ENCODE results near the gene SYNM.

Gene SYNM

DNA sequence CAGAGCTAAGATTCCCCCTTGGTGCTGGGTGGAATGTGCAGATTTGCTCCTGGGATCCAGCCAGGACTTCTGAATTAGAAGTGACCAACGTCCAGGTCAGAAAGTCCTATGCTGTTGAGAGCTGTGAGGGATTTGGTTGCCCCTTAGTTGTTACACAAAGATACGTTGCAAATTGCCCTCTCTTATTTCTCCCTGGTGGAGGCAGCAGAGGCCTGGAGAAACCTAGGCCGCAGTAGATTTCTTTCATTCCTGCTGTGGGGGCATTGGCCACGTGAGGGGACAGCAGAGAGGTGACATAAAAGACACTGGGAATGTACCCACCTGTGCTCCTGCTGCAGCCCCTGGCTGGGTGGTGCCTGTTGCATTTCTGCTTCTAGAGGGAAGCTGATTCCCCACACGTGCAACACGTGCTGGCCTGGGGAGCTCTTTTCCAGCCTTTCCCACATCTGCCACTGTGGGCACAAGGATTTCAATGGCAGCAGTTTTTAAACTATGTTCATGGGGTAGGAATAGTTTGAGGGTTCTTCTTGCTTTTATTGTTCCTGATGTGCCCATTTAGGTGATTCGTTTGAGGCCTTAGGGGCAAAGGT is 65.7 kb downstream of the SYNM start:
- no peak for DNase-seq
- H3K4me1 Mint-ChIP-seq: no peaks in the 10 kb centered on the region
- no peaks in the 10 kb centered on the region for H3K9me3 Mint-ChIP-seq
- no peak overlapping the region for H3K27ac Mint-ChIP-seq
- no peak overlapping the region for H3K4me3 Mint-ChIP-seq
- H3K27me3 Mint-ChIP-seq: no peaks in the 10 kb centered on the region
- ATAC-seq: no peak

GRCh38 chr15:99172171-99172570 is 67.3 kb downstream of the SYNM start:
- Mint-ChIP-seq H3K27ac (no peak overlapping the region), H3K4me3 (no peak overlapping the region), H3K9me3 (no peaks in the 10 kb centered on the region), H3K4me1 (no peaks in the 10 kb centered on the region), H3K27me3 (no peaks in the 10 kb centered on the region)
- ATAC-seq (no peak), DNase-seq (no peak)

DNA sequence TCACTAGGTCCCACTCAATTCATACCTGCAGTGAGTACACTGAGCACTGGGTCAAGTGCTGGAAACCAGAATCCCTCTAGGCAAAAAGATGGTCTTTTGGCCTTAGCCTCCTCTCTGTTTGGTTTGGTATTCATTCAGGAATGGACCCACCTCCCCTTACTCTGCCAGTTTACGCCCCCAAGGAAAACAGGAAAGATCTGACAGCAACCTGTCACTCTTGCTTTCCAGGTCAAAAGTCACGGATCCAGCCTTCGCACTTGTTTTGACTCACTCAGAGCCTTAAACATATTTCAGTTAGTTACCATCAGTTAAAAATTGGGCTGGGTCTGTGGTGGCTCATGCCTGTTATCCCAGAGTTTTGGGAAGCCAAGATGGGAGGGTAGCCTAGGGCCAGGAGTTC is 68.1 kb downstream of the SYNM start:
- Mint-ChIP-seq H3K27me3 (no peaks in the 10 kb centered on the region), H3K4me3 (no peak overlapping the region), H3K27ac (no peak overlapping the region), H3K4me1 (no peaks in the 10 kb centered on the region), H3K9me3 (no peaks in the 10 kb centered on the region)
- ATAC-seq (no peak), DNase-seq (no peak)

- no peak for DNase-seq
- no peaks in the 10 kb centered on the region for H3K9me3 Mint-ChIP-seq
Observed at GRCh38 chr15:99174567-99175395, 69.9 kb downstream of the SYNM start.

DNA sequence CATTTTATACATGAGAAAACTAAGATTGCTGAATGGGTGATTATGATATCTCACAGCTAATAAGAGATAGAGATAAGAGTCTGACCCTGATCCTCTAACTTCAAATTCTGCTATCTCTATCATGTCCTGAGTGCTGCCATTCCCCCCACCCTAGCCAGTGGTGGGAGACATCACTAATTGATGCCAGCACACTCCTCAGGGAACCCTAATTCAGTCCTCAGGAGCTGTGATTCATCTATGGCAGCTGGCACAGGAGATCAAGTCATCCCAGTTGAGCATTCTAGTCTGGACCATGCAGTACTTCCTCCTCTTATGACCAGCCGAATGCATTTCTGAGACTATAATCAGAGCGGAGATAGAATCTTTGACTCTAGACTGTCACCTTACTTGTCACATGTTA is 71.9 kb downstream of the SYNM start:
- DNase-seq: no peak
- no peak for ATAC-seq
- Mint-ChIP-seq H3K4me1 (no peaks in the 10 kb centered on the region), H3K27me3 (no peaks in the 10 kb centered on the region), H3K4me3 (no peak overlapping the region), H3K27ac (no peak overlapping the region), H3K9me3 (no peaks in the 10 kb centered on the region)

More at GRCh38 chr15:99174567-99175395, 69.9 kb downstream of the SYNM start:
- no peak for ATAC-seq
- Mint-ChIP-seq H3K27ac (peak overlapping the region in 1 of 2 donors; percentile 54), H3K27me3 (no peaks in the 10 kb centered on the region), H3K4me3 (no peak overlapping the region), H3K4me1 (no peaks in the 10 kb centered on the region)

GRCh38 chr15:99177679-99178078 is 72.8 kb downstream of the SYNM start:
- Mint-ChIP-seq H3K4me3 (no peak overlapping the region), H3K9me3 (no peaks in the 10 kb centered on the region), H3K27ac (no peak overlapping the region), H3K27me3 (no peaks in the 10 kb centered on the region), H3K4me1 (no peaks in the 10 kb centered on the region)
- DNase-seq (no peak), ATAC-seq (no peak)

GRCh38 chr15:99180086-99180963 is 75.4 kb downstream of the SYNM start:
- no peak for DNase-seq
- Mint-ChIP-seq H3K9me3 (no peaks in the 10 kb centered on the region), H3K27ac (no peak overlapping the region), H3K27me3 (no peaks in the 10 kb centered on the region), H3K4me1 (no peaks in the 10 kb centered on the region), H3K4me3 (no peak overlapping the region)
- ATAC-seq: no peak

DNA sequence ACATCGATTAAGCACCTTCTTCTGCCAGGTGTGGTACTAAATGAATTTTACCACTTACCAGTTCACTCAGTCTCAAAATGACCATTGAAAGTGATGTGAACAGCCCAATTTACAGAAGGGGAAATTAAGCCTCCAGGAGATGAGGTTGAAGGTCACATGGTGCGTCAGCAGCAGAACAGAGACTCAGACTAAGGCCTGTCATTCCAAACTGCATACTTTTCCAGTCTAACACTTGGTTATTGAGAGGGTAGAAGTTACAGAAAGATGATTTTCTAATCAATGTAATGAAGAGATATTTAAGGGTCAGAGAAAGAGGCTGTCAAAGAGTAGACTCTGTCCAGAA is 76.1 kb downstream of the SYNM start:
- no peaks in the 10 kb centered on the region for H3K27me3 Mint-ChIP-seq
- H3K9me3 Mint-ChIP-seq: no peaks in the 10 kb centered on the region
- DNase-seq (no peak), ATAC-seq (no peak)
- H3K4me3 Mint-ChIP-seq: no peak overlapping the region
- H3K27ac Mint-ChIP-seq: no peak overlapping the region
- no peaks in the 10 kb centered on the region for H3K4me1 Mint-ChIP-seq

DNA sequence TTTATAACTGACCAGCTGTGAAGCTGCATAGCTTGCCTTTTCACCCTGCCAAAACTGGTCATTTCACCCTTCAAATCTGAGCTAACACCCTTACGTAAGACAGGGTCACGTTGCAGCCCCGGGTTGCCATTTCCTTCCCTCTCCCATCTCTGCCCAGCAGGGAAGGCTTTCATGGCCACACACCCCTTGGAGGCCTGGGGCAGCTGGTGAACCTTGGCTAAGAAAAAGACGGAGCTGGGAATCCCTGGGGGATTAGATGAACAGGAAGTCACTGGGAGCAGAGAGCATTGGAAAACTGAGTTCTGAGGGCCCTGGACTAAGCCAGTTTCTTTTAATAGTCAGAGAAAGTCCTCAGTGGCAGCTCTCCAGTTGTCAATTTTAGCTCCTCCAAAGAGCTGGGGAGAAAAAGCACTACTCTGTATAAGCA is 76.7 kb downstream of the SYNM start:
- Mint-ChIP-seq H3K27me3 (no peaks in the 10 kb centered on the region), H3K27ac (no peak overlapping the region), H3K9me3 (no peaks in the 10 kb centered on the region), H3K4me1 (no peaks in the 10 kb centered on the region), H3K4me3 (no peak overlapping the region)
- ATAC-seq (no peak), DNase-seq (no peak)

DNA sequence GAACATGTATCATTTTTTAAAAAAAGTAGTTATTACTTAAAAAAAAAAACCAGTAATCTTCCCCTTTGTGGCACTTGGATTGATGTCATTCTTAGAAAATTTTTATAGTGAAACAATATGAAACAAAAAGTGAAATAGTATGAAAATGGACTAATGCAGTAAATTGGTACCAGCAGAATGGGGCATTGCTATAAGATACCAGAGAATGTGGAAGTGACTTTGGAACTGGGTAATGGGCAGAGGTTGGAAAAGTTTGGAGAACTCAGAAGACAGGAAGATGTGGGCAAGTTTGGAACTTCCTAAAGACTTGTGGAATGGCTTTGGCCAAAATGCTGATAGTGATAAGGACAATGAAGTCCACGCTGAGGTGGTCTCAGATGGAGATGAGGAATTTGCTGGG is 77.9 kb downstream of the SYNM start:
- Mint-ChIP-seq H3K27ac (no peak overlapping the region), H3K9me3 (no peaks in the 10 kb centered on the region), H3K4me1 (no peaks in the 10 kb centered on the region), H3K27me3 (no peaks in the 10 kb centered on the region), H3K4me3 (no peak overlapping the region)
- ATAC-seq (no peak), DNase-seq (no peak)

All from stimulated activated naive CD8-positive, alpha-beta T cell treated with anti-CD3 and anti-CD28 coated beads, Interleukin-15, amount 100 ng/mL, for 72 hours (primary cell).